Fibroblast of villous mesenchyme (primary cell): ENCODE measurements around the gene CLIP1. TPM values are rescaled to one million over a fixed set of nuclear protein-coding genes. Genes with fewer than 3 reads are reported as not detected.

ENCODE experiments used
- DNase-seq: peaks from one replicate; pipeline ENCODE4 v3.0.0-alpha.2; 2010; ENCODE audit warnings: low read depth
- H3K4me3 ChIP-seq: 2 replicates; pipeline ENCODE4 v1.5.1; 2011; ENCODE audit warnings: low read depth, mild to moderate bottlenecking, low read length
- total RNA-seq: library from RNA; depleted of rRNA; stranded (reverse); fragments of >200 nt; gene quantifications from 2 replicates; pipeline ENCODE4 v1.2.3, GENCODE V29; 2012
- TF ChIP-seq, protein P1 (sequence below): IDR thresholded peaks from 2 replicates; pipeline ENCODE4 v1.5.1; 2012; ENCODE audit warnings: low read depth, mild to moderate bottlenecking, low read length; ENCODE audit not compliant: insufficient read depth

Gene CLIP1
- total RNA-seq, 1 donor, result 66.9 TPM

DNA sequence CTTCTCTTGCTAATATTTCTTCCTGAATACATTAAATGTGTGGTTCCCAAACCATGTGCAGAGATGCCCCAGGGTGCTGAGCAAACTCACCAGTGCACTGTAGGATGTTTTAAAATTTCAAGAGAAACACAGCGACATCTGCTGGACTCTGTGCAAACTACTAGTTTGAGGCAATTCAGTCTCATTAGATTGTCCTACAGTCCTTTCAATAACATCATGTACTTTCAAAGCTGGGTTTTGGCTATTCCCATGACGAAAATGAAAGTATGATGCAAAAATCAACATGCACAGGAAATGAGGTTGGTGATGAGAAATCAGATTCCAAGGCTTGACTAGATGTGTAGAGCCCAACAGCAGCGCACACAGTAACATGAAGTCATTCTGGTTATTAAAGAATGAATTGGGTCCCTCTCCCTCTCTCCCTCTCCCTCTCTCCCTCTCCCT, 66.3 kb downstream of the CLIP1 start:
- no peak overlapping the region for H3K4me3 ChIP-seq
- TF ChIP-seq, protein P1, sequence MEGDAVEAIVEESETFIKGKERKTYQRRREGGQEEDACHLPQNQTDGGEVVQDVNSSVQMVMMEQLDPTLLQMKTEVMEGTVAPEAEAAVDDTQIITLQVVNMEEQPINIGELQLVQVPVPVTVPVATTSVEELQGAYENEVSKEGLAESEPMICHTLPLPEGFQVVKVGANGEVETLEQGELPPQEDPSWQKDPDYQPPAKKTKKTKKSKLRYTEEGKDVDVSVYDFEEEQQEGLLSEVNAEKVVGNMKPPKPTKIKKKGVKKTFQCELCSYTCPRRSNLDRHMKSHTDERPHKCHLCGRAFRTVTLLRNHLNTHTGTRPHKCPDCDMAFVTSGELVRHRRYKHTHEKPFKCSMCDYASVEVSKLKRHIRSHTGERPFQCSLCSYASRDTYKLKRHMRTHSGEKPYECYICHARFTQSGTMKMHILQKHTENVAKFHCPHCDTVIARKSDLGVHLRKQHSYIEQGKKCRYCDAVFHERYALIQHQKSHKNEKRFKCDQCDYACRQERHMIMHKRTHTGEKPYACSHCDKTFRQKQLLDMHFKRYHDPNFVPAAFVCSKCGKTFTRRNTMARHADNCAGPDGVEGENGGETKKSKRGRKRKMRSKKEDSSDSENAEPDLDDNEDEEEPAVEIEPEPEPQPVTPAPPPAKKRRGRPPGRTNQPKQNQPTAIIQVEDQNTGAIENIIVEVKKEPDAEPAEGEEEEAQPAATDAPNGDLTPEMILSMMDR, result peak; percentile 71
- DNase-seq, result peak; percentile 80

DNA sequence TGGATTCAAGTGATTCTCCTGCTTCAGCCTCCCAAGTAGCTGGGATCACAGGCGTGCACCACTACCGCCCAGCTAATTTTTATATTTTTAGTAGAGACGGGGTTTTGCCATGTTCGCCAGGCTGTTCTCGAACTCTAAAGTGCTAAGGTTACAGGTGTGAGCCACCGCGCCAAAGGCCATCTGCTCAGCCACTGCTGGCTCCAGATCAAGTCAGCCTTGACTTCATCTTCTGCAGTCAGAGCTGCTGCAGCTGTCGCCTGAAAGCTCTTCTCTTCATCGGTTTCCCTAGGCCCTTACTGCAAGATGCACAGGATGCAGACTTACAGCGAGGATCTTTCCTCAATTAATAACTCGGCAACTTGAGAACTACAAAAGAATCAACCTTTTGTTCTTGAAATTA, 66.8 kb downstream of the CLIP1 start:
- DNase-seq, result no peak
- no peak overlapping the region for H3K4me3 ChIP-seq
- TF ChIP-seq, protein P1, result no peak

DNA sequence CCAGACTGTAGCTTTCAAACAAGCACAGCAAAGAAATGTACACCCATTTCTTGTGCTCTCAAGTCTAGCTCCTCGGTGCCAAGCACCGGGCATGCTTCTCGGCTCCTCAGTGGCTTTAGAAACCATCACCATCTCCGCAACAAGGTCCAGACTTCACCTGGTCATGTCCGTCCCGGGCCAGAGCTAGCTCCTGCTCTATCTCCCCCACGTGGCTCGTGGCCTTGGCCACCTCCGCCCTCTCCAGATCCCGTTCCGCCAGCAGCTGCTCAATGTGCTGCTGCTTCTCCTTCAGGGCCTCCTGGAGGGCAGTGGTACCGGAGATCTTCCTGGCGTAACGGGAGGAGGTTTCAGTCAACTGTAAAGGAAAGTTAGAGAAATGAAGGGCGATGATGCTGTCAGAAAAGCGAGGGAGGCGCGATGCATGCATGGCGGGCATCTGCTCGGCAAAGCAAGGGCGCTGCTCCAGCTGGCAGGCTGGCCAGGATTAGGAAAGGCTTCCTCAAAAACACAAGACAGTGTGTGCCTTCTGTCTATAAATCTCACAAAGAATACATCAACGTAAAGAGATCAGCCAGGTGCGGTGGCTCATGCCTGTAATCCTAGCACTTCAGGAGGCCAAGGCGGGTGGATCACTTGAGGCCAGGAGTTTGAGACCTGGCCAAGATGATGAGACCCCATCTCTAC, 67.4 kb downstream of the CLIP1 start:
- H3K4me3 ChIP-seq, result no peak overlapping the region
- no peak for DNase-seq
- TF ChIP-seq, protein P1, result no peak

DNA sequence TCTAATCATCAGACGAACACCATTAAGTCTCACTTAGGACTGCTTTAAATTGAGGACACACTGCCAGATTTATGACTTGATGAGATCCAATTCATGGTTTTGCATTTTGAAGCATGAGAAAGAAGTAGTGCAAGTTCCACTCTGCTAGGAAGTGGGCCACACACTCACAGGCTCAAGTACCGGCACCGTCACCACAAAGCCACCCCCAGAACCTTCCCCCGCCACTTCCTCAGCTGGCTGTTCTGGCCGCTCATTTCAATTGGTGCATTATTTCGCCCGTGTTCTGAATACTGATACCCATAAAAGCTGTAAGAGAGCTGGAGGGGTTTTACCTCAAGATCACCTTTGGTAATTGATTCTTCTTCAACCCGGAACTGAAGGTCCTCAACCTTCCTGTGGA, 70.1 kb downstream of the CLIP1 start:
- TF ChIP-seq, protein P1, result no peak
- no peak for DNase-seq
- H3K4me3 ChIP-seq, result no peak overlapping the region

DNA sequence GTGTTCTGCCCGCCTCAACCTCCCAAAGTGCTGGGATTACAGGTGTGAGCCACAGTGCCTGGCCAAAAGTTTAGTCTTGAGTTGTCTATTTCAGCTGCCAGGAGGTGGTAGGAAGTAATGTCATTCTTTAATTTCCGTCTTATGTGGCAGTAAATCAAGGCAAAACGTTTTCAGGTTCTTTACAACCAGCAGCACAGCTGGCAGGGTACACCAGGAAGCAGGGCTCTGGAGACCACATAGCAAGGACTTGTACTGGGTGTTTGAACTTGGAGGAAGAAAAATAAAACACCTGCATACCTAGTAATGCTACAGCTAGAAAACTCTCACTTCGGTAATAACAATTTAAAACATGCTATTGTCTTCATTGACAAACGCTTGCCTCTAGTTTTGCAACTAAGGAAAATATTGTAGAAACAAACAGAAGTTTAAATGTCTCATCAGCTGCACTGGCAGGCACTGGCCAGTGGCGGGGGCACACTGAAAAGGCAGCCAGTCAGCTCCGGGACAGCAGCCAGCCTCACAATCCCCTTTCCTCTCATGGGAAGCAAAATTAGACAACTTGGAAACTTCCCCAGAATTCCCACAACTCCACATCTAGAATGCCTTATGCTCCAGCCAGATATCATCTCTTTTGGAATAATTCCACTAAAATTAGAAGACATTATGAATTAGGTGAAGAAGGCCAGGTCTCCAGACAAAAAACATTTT, 72.2 kb downstream of the CLIP1 start:
- TF ChIP-seq, protein P1, result no peak
- no peak for DNase-seq
- H3K4me3 ChIP-seq, result no peak overlapping the region

DNA sequence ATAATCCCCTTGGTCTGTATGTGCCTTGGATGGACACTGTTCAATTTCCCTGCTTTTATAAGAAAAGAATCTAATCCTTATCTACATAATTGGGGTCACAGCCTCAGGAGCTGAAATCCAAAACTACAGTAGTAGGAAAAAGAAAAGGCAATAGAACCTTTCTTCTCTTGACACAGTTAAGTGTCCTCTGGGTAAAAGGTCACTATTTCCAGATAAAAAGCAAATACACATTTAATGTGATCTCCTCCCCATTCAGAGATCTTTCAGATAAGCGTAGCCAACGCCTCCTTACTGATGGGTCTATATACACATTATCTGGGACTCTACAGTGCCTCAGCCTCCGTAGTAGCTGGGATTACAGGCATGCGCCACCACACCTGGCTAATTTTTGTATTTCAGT, 73.4 kb downstream of the CLIP1 start:
- no peak for DNase-seq
- TF ChIP-seq, protein P1, result no peak
- no peak overlapping the region for H3K4me3 ChIP-seq
